Right lobe of liver (tissue), 4 donors: ENCODE measurements around the gene SLX1A.

Experiments used
- CTCF ChIP-seq, 4 donors: fragments of 200-600 bp in 3 of 4; fragments of 450-650 bp in 1 of 4; IDR thresholded peaks; one replicate each; pipeline versions ENCODE4 v1.5.1 to v1.8.0; 2016 to 2022; ENCODE audit warnings: antibody characterized with exemption in 4 of 4, mild to moderate bottlenecking in 2 of 4
- POLR2A ChIP-seq: fragments of 450-650 bp; IDR thresholded peaks from one replicate; pipeline ENCODE4 v1.6.1; 2017; ENCODE audit warnings: antibody characterized with exemption, mild to moderate bottlenecking
- donor health status: DM: no; HTN: no; CAD: no.
- donor health status: DM: no; HTN: no; CAD: no.
- donor health status: DM: no; HTN: yes; CAD: no.

DNA sequence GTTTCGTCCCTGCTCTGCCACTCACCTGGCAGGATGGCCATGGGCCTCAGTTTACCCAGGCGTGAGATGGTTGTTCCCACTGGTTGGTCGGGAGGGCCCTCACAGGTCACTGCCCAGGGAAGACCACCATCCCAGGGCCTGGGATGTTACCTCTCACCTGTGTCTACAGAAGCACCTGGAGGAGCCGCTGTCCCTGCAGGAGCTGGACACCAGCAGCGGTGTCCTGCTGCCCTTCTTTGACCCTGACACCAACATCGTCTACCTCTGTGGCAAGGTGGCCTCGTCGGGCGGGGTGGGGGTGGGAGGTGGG is 6.2 kb upstream of the SLX1A start:
- TF ChIP-seq CTCF (IDR thresholded peaks at IDR 0.05) (no peak), POLR2A (no peak)
